Measurements from ENCODE around the gene CD24.
"Not testable (repeated sequence)": the region's sequence is repeated elsewhere in the genome, so short reads cannot be mapped to it uniquely, and the experiment has no call there.

The CD24 gene

DNA sequence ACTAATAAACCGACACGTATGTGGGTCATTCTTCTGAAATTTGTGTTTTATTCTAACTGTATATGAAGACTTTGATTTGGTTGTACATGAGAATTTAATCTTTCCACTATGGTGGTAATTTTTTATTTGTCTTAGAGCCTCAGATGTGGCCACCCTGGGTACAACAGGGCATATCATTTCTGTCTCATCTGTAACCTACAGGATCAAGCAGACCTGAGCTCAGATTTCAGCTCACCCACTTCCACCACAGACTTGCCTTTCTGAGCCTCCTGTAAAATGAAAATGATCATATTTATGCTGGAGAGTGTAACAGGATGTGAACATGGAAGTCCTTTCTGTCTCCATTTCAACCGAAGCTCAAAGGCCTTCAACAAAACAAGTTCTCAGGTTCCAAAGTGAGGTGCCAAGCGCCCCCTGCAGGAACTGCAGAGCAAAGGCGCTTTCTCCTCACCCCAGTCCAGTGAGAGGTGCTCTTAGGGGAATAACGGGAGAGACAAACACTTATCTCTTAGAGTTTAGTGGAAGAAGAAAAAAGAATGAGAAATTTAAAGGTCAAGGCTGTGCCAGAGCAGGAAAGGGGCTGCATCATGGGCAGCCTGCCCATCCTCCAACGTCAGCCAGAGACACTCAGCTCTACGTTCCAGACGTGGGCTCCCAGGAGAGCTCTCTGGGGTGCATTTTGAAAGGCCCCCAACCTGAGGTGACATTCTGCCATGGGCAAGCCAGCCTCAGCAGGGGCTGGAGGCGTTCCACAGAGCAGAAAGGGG, 23.0 kb upstream of the CD24 start:
- DNase-seq: peak; percentile 8
- Histone ChIP-seq H3K4me3 (ENCODE audit: low read depth, low read length) (no peak overlapping the region), H3K36me3 (replicated peaks) (no peaks in the 10 kb centered on the region), H3K27ac (no peak overlapping the region), H3K27me3 (replicated peaks) (no peaks in the 10 kb centered on the region)
- in situ Hi-C loops (cut with HindIII; ENCODE audit: low pct_ligation_motif_present, low sequenced_read_pairs): no loop called here
- TF ChIP-seq, protein P1, sequence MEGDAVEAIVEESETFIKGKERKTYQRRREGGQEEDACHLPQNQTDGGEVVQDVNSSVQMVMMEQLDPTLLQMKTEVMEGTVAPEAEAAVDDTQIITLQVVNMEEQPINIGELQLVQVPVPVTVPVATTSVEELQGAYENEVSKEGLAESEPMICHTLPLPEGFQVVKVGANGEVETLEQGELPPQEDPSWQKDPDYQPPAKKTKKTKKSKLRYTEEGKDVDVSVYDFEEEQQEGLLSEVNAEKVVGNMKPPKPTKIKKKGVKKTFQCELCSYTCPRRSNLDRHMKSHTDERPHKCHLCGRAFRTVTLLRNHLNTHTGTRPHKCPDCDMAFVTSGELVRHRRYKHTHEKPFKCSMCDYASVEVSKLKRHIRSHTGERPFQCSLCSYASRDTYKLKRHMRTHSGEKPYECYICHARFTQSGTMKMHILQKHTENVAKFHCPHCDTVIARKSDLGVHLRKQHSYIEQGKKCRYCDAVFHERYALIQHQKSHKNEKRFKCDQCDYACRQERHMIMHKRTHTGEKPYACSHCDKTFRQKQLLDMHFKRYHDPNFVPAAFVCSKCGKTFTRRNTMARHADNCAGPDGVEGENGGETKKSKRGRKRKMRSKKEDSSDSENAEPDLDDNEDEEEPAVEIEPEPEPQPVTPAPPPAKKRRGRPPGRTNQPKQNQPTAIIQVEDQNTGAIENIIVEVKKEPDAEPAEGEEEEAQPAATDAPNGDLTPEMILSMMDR (IDR thresholded peaks at IDR 0.05; ENCODE audit: low read depth, low read length, missing control alignments): peak; percentile 97

DNA sequence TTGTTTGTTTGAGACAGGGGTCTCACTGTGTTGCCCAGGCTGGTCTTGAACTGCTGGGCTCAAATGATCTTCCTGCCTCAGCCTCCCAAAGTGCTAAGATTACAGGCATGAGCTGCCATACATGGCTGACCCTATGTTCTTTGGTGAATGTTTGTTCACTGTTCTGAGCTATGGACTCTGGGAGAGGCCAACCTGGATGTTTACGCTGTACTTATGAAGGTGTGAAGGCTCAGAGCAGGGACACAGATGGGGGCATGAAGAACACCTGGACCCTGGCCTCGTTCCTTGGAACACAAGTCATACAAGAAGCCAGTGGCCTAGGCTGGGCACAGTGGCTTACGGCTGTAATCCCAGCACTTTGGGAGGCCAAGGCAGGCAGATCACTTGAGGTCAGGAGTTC, 21.1 kb upstream of the CD24 start:
- H3K36me3 ChIP-seq (replicated peaks): no peaks in the 10 kb centered on the region
- TF ChIP-seq, protein P1 (IDR thresholded peaks at IDR 0.05; ENCODE audit: low read depth, low read length, missing control alignments): no peak
- in situ Hi-C loops (cut with HindIII; ENCODE audit: low pct_ligation_motif_present, low sequenced_read_pairs): no loop called here
- no peak overlapping the region for H3K27ac ChIP-seq
- DNase-seq: no peak
- H3K27me3 ChIP-seq (replicated peaks): no peaks in the 10 kb centered on the region
- no peak overlapping the region for H3K4me3 ChIP-seq (ENCODE audit: low read depth, low read length)

DNA sequence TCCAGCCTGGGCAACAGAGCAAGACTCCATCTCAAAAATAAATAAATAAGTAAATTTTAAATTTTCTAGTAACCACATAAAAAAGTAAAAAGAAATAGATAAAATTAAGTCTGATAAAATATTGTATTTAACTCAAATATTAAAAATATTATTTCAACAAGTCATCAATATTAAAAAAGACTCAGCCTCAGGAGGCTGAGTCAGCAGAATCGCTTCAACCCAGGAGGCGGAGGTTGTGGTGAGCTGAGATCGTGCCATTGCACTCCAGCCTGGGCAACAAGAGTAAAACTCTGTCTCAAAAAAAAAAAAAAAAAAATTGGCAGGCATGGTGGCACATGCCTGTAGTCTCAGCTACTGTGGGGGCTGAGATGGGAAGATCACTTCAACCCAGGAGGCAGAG, 15.2 kb upstream of the CD24 start:
- H3K27me3 ChIP-seq (replicated peaks); H3K27ac ChIP-seq; DNase-seq; H3K4me3 ChIP-seq (ENCODE audit: low read depth, low read length); in situ Hi-C loops (cut with HindIII; ENCODE audit: low pct_ligation_motif_present, low sequenced_read_pairs); H3K36me3 ChIP-seq (replicated peaks): not testable (repeated sequence)

DNA sequence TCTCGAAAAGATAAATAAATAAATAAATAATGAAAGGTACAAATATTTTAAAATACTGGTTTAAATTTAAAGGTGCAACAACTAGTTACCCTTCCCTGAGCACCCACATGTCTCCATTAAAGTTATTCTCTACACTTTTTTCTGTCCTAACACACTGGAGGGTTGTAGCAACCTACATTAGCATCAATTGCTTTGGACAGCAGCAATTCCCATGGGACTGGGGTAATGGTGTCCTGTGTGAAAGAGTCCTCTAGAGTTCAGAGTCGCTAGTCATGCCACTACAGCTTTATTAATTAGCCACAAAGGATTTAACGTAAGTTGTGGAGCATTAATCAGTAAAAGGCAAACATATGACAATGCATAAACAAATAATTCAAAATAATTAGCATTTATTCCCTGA, 14.1 kb upstream of the CD24 start:
- no peaks in the 10 kb centered on the region for H3K27me3 ChIP-seq (replicated peaks)
- no peaks in the 10 kb centered on the region for H3K36me3 ChIP-seq (replicated peaks)
- TF ChIP-seq, protein P1 (IDR thresholded peaks at IDR 0.05; ENCODE audit: low read depth, low read length, missing control alignments): no peak
- DNase-seq: no peak
- in situ Hi-C loops (cut with HindIII; ENCODE audit: low pct_ligation_motif_present, low sequenced_read_pairs): no loop called here
- H3K4me3 ChIP-seq (ENCODE audit: low read depth, low read length): no peak overlapping the region
- no peak overlapping the region for H3K27ac ChIP-seq

DNA sequence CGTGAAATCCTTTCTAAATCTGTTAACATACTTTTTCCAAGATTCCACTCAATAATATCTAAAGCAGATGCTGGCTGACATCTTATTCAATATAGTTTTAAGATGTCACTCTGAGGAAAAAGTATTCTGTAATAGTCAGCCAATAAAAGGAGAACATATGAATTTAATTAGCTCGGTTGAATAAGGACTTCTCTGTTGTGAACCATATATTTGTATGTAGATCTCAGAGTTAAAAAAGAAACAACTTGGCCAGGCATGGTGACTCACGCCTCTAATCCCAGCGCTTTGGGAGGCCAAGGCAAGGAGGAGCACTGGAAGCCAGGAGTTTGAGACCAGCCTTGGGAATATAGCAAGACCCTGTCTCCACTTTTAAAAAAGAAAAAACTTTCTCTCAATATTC, 7.4 kb upstream of the CD24 start:
- TF ChIP-seq, protein P1 (IDR thresholded peaks at IDR 0.05; ENCODE audit: low read depth, low read length, missing control alignments): no peak
- no peak for DNase-seq
- no peak overlapping the region for H3K4me3 ChIP-seq (ENCODE audit: low read depth, low read length)
- H3K27me3 ChIP-seq (replicated peaks): peaks cover 3% of the 10 kb centered on the region
- in situ Hi-C loops (cut with HindIII; ENCODE audit: low pct_ligation_motif_present, low sequenced_read_pairs): no loop called here
- no peaks in the 10 kb centered on the region for H3K36me3 ChIP-seq (replicated peaks)
- H3K27ac ChIP-seq: no peak overlapping the region

DNA sequence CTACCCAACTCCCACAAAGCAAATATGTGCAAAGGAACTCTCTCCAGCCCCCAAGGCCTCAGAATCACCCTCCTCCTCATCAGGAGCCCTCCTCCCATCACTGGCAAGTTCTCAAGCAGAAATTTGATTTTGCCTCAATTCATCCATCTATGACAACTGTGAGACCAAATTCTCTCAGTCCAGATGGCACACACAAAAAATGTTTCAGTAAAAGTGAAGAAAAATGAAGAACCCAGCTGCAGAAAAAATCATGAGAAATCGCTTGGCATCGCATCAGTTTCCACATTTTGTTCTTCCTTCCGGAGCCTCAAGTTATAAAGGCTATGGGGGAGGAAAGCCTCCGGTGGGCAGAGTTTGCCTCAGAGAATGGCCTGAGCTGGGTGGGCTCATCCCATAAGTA, 6.4 kb upstream of the CD24 start:
- Histone ChIP-seq H3K36me3 (replicated peaks) (no peaks in the 10 kb centered on the region), H3K27me3 (replicated peaks) (peaks cover 13% of the 10 kb centered on the region), H3K4me3 (ENCODE audit: low read depth, low read length) (no peak overlapping the region), H3K27ac (no peak overlapping the region)
- TF ChIP-seq, protein P1 (IDR thresholded peaks at IDR 0.05; ENCODE audit: low read depth, low read length, missing control alignments): no peak
- no peak for DNase-seq
- in situ Hi-C loops (cut with HindIII; ENCODE audit: low pct_ligation_motif_present, low sequenced_read_pairs): no loop called here
